Measurements from ENCODE around the gene RELA.

DNA sequence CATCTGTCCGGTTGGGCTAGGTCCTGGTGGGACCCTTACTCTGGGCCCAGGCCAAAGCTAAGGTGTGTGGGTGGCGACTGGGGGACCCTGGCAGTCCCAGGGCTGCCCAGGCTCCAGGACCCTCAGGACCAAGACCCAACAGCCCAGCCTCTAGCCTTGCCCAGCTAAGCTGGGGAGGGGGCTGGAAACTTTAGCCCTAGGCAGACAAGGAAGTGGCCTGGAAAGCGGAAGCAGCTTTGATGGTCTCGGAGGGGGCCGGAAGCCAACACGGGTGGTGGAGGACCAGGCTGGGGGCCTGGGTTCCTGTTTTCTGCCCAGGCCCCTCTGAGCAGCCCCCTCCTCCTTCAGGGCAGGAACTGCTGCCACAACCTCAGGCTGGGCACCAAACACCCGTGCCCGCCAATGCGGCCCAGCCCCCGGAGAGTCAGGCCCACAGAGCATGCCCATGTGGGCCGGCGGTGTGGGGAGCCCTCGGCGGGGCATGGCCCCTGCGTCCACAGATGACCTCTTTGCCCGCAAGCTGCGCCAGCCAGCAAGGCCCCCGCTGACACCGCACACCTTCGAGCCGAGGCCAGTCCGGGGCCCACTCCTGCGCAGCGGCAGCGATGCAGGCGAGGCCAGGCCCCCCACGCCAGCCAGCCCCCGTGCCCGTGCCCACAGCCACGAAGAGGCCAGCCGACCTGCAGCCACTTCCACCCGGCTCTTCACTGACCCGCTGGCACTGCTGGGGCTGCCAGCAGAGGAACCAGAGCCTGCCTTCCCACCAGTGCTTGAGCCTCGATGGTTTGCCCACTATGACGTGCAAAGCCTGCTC lies 22.0 kb downstream of the RELA start:
- no peak for TF ChIP-seq EZH2 (IDR thresholded peaks at IDR 0.05; ENCODE audit: insufficient read depth, low read length)
- TF ChIP-seq, protein P1, sequence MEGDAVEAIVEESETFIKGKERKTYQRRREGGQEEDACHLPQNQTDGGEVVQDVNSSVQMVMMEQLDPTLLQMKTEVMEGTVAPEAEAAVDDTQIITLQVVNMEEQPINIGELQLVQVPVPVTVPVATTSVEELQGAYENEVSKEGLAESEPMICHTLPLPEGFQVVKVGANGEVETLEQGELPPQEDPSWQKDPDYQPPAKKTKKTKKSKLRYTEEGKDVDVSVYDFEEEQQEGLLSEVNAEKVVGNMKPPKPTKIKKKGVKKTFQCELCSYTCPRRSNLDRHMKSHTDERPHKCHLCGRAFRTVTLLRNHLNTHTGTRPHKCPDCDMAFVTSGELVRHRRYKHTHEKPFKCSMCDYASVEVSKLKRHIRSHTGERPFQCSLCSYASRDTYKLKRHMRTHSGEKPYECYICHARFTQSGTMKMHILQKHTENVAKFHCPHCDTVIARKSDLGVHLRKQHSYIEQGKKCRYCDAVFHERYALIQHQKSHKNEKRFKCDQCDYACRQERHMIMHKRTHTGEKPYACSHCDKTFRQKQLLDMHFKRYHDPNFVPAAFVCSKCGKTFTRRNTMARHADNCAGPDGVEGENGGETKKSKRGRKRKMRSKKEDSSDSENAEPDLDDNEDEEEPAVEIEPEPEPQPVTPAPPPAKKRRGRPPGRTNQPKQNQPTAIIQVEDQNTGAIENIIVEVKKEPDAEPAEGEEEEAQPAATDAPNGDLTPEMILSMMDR (IDR thresholded peaks at IDR 0.05; ENCODE audit: insufficient read depth, low read depth, low read length): no peak
